CD4-positive, alpha-beta T cell (primary cell): ENCODE results near the gene CACHD1. TPM values are rescaled to one million over a fixed set of nuclear protein-coding genes. Genes with fewer than 3 reads are reported as not detected.

Experiments
- ATAC-seq: fragments of 200-7000 bp; cut with Tn5 transposase; one replicate; pipeline ENCODE4 v1.10.0; 2022; ENCODE audit warnings: mild to moderate bottlenecking; ENCODE audit not compliant: poor library complexity
- CTCF ChIA-PET: fragments of 350-600 bp; sonication (Branson Sonifier 250); formaldehyde crosslinking; loops from one replicate; lab custom pipeline; 2021; ENCODE audit warnings: antibody characterized with exemption, inconsistent platforms; lab: Charles Lee
- POLR2A ChIA-PET: fragments of 350-600 bp; sonication (Branson Sonifier 250); formaldehyde crosslinking; loops from one replicate; lab custom pipeline; 2021; ENCODE audit warnings: antibody characterized with exemption, inconsistent platforms; lab: Charles Lee
- DNase-seq, 14 experiments: peaks; one replicate each; pipeline ENCODE4 v3.0.0-alpha.2; 2013 to 2020; ENCODE audit warnings: mixed read lengths in 2 of 14
- H3K27ac ChIP-seq, 2 donors: one replicate each; pipeline versions ENCODE4 v1.5.1 to v1.7.0; 2013; ENCODE audit warnings: low read length in 2 of 2, low read depth in 1 of 2, mild to moderate bottlenecking in 1 of 2
- H3K27me3 ChIP-seq, 2 experiments: 1 replicate in 1 of 2; 2 replicates in 1 of 2; pipeline versions ENCODE4 v1.6.1 to v1.7.0; 2013; ENCODE audit warnings: low read length in 2 of 2, control low read depth in 1 of 2, mild to moderate bottlenecking in 1 of 2, moderate library complexity in 1 of 2; ENCODE audit not compliant: insufficient read depth in 2 of 2, control insufficient read depth in 1 of 2
- H3K36me3 ChIP-seq: one replicate; pipeline ENCODE4 v1.6.1; 2013; ENCODE audit warnings: low read length, control low read depth; ENCODE audit not compliant: insufficient read depth
- H3K4me1 ChIP-seq: one replicate; pipeline ENCODE4 v1.6.1; 2013; ENCODE audit warnings: low read length, control low read depth; ENCODE audit not compliant: insufficient read depth
- H3K4me3 ChIP-seq: one replicate; pipeline ENCODE4 v1.5.1; 2013; ENCODE audit warnings: mild to moderate bottlenecking, low read length, moderate library complexity
- H3K9me3 ChIP-seq, 2 experiments: 1 replicate in 1 of 2; 2 replicates in 1 of 2; pipeline versions ENCODE4 v1.6.1 to v1.7.0; 2013; ENCODE audit warnings: low read length in 2 of 2, mild to moderate bottlenecking in 2 of 2, control low read depth in 1 of 2, moderate library complexity in 1 of 2; ENCODE audit not compliant: control insufficient read depth in 1 of 2, insufficient read depth in 1 of 2
- H3K27ac Mint-ChIP-seq: one replicate; pipeline ENCODE4 v1.8.0; 2020; ENCODE audit warnings: mixed read lengths
- H3K27me3 Mint-ChIP-seq: one replicate; pipeline ENCODE4 v1.8.0; 2021; ENCODE audit warnings: mixed read lengths
- H3K36me3 Mint-ChIP-seq: one replicate; pipeline ENCODE4 v1.8.0; 2021; ENCODE audit warnings: low read depth, mixed read lengths
- H3K4me1 Mint-ChIP-seq: one replicate; pipeline ENCODE4 v1.8.0; 2021; ENCODE audit warnings: low read depth, mixed read lengths
- H3K4me3 Mint-ChIP-seq: one replicate; pipeline ENCODE4 v1.8.0; 2020; ENCODE audit warnings: mild to moderate bottlenecking, mixed read lengths
- H3K9me3 Mint-ChIP-seq: one replicate; pipeline ENCODE4 v1.8.0; 2020; ENCODE audit warnings: mixed read lengths
- intact Hi-C, 2 experiments: fragments of 100-400 bp; cut with DNase I in 1 of 2; cut with micrococcal nuclease in 1 of 2; formaldehyde crosslinking; loops; one replicate each; pipeline versions ENCODE4 v1.15.1 to v1.9.0; 2023 to 2025; cut with DNase I, micrococcal nuclease
- total RNA-seq, 174 experiments: library from RNA in 2 of 174; stranded (reverse) in 2 of 174; gene quantifications; one replicate each; pipeline ENCODE4 v1.2.3 and lab custom pipeline; 2021 to 2026
- TF ChIP-seq, protein P1 (sequence below): fragments of 200-600 bp; IDR thresholded peaks from one replicate; pipeline ENCODE4 v1.8.0; 2022; ENCODE audit warnings: antibody characterized with exemption, mild to moderate bottlenecking

The CACHD1 gene
- total RNA-seq, 2 experiments from 2014 or later = 6.2 to 7.1 TPM

DNA sequence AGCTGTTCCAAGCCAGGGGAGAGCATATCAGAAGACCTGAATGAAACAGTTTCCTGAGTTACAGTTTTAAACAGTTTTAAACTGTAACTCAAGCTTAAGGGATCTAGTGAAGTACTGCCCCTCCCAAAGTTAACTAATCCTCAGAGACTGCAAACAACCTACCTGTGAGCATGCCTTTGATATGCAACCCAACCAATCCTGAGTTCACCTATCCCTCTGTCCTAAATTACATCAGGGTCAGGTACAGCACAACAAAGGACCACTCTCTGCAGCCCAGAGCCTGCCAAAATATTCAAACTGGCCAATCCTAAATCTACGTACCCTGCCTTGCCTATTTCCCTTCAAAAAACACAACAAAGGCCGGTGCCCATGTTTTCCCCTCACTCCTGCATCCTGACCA lies 242.1 kb downstream of the CACHD1 start:
- intact Hi-C loops = no loop called here
- TF ChIP-seq, protein P1, sequence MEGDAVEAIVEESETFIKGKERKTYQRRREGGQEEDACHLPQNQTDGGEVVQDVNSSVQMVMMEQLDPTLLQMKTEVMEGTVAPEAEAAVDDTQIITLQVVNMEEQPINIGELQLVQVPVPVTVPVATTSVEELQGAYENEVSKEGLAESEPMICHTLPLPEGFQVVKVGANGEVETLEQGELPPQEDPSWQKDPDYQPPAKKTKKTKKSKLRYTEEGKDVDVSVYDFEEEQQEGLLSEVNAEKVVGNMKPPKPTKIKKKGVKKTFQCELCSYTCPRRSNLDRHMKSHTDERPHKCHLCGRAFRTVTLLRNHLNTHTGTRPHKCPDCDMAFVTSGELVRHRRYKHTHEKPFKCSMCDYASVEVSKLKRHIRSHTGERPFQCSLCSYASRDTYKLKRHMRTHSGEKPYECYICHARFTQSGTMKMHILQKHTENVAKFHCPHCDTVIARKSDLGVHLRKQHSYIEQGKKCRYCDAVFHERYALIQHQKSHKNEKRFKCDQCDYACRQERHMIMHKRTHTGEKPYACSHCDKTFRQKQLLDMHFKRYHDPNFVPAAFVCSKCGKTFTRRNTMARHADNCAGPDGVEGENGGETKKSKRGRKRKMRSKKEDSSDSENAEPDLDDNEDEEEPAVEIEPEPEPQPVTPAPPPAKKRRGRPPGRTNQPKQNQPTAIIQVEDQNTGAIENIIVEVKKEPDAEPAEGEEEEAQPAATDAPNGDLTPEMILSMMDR = no peak
- Histone ChIP-seq H3K4me3 (no peak overlapping the region), H3K4me1 (no peaks in the 10 kb centered on the region), H3K27ac (no peak overlapping the region), H3K36me3 (no peaks in the 10 kb centered on the region), H3K9me3 (peaks cover 0 to 3% of the 10 kb centered on the region in 2 experiments), H3K27me3 (peaks cover 0 to 2% of the 10 kb centered on the region in 2 experiments)
- ATAC-seq = no peak
- DNase-seq = no peak
- CTCF ChIA-PET = no interaction called here
- Mint-ChIP-seq H3K27ac (no peak overlapping the region), H3K9me3 (no peaks in the 10 kb centered on the region), H3K4me1 (no peaks in the 10 kb centered on the region), H3K27me3 (peaks cover 4% of the 10 kb centered on the region), H3K4me3 (no peak overlapping the region), H3K36me3 (no peaks in the 10 kb centered on the region)
- POLR2A ChIA-PET = no interaction called here

DNA sequence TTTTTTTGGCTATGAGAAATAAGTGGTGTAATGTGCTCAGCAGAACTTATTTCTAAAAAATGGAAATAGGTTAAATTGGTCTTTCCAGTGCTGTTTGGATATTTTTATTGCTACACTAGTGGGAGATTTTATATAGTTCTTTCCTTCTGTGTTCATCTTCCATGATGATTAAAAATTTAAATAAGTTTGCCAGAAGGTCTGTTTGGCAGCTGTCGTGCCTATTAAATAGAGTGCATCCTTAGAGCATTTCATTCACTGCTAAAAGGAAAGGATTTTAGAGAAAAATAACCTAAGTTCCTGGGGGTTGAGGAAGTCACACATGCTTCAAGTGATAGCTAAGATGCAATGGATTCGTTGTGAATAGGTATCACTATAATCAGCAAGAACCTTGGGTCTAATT lies 245.3 kb downstream of the CACHD1 start:
- peaks cover 0 to 3% of the 10 kb centered on the region in 2 experiments for H3K9me3 ChIP-seq
- no peaks in the 10 kb centered on the region for H3K36me3 Mint-ChIP-seq
- H3K27me3 ChIP-seq = peaks cover 0 to 2% of the 10 kb centered on the region in 2 experiments
- H3K4me1 Mint-ChIP-seq = no peaks in the 10 kb centered on the region
- H3K4me1 ChIP-seq = no peaks in the 10 kb centered on the region
- ATAC-seq (no peak), DNase-seq (no peak)
- no peaks in the 10 kb centered on the region for H3K36me3 ChIP-seq
- no peak overlapping the region for H3K4me3 Mint-ChIP-seq
- H3K27ac Mint-ChIP-seq = no peak overlapping the region
- H3K4me3 ChIP-seq = no peak overlapping the region
- H3K27me3 Mint-ChIP-seq = peaks cover 25% of the 10 kb centered on the region
- CTCF ChIA-PET = no interaction called here
- H3K27ac ChIP-seq = no peak overlapping the region
- TF ChIP-seq, protein P1 = no peak
- H3K9me3 Mint-ChIP-seq = peaks cover 10% of the 10 kb centered on the region
- POLR2A ChIA-PET = no interaction called here
- intact Hi-C loops = no loop called here

DNA sequence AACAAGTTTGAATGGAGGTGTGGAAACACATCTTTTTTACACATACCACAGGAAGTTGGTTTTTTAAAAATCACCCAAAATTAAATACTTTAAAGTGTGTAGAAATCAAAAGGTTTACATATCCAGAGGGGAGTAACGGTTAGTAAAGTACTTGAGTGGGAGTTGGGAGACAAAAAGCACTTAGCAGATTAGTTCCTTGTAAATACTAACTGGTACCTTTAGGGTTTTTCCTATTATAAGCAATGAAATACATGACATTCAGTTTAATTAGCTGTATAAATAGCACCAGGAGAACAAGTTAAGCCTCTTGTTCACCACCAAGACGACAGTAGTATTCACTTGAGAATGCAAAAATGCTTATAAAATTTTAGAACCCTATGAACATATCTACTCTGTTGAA lies 251.2 kb downstream of the CACHD1 start:
- ATAC-seq (no peak), DNase-seq (no peak)
- Mint-ChIP-seq H3K27me3 (peaks cover 64% of the 10 kb centered on the region), H3K4me3 (no peak overlapping the region), H3K27ac (no peak overlapping the region), H3K36me3 (no peaks in the 10 kb centered on the region), H3K9me3 (peaks cover 10% of the 10 kb centered on the region), H3K4me1 (no peaks in the 10 kb centered on the region)
- TF ChIP-seq, protein P1 = no peak
- Histone ChIP-seq H3K27ac (no peak overlapping the region), H3K27me3 (peaks cover 0 to 15% of the 10 kb centered on the region in 2 experiments), H3K4me1 (no peaks in the 10 kb centered on the region), H3K4me3 (no peak overlapping the region), H3K36me3 (no peaks in the 10 kb centered on the region), H3K9me3 (no peaks in the 10 kb centered on the region)
- POLR2A ChIA-PET = no interaction called here
- CTCF ChIA-PET = no interaction called here
- intact Hi-C loops = no loop called here
